ENCODE data around the gene APC. TPM values are rescaled to one million over a fixed set of nuclear protein-coding genes. Genes with fewer than 3 reads are reported as not detected.

The APC gene
- total RNA-seq, 2 donors from 2014 or later, result 36.0 to 36.8 TPM

DNA sequence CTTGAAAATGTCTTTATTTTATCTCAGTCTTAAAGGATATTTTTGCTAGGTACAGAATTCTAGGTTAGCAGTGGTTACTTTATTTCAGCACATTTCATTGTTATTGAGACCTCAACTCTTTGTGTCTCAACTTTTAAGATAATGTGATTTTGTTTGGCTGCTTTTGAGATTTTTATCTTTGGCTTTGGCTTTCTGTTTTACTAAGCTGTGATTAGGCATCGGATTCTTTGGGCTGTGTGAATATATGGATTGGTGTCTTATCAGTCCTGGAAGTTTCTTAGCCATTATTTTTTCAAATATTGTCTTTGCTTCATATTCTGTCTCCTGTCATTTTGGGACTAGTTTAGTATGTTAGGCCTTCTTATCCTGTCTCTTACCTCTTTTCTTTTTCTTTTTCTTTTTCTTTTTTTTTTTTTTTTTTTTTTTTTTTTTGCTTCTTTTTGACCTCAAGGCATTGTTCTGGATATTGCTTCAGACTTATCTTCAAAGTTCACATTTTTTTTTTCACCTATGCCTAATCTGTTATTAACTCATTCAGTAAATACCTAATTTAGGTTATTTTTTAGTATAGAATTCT is 20.1 kb upstream of the APC start:
- no peak overlapping the region for H3K27ac ChIP-seq
- TF ChIP-seq, protein P1, sequence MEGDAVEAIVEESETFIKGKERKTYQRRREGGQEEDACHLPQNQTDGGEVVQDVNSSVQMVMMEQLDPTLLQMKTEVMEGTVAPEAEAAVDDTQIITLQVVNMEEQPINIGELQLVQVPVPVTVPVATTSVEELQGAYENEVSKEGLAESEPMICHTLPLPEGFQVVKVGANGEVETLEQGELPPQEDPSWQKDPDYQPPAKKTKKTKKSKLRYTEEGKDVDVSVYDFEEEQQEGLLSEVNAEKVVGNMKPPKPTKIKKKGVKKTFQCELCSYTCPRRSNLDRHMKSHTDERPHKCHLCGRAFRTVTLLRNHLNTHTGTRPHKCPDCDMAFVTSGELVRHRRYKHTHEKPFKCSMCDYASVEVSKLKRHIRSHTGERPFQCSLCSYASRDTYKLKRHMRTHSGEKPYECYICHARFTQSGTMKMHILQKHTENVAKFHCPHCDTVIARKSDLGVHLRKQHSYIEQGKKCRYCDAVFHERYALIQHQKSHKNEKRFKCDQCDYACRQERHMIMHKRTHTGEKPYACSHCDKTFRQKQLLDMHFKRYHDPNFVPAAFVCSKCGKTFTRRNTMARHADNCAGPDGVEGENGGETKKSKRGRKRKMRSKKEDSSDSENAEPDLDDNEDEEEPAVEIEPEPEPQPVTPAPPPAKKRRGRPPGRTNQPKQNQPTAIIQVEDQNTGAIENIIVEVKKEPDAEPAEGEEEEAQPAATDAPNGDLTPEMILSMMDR (IDR thresholded peaks at IDR 0.05), result no peak
- H3K27me3 ChIP-seq, result no peaks in the 10 kb centered on the region
- no peaks in the 10 kb centered on the region for H3K36me3 ChIP-seq
- intact Hi-C loops (cut with DNase I), result no loop called here
- H3K9me3 ChIP-seq, result no peaks in the 10 kb centered on the region
- no peak for DNase-seq
- H3K9ac ChIP-seq (ENCODE audit: low read depth in 2 of 2, low read length in 2 of 2), result no peak overlapping the region
- no peak overlapping the region for H3K4me3 ChIP-seq
- no peaks in the 10 kb centered on the region for H3K4me1 ChIP-seq

GRCh38 chr5:112718344-112718743 is 19.3 kb upstream of the APC start:
- no peak for DNase-seq
- Histone ChIP-seq H3K27me3 (no peaks in the 10 kb centered on the region), H3K4me3 (no peak overlapping the region), H3K9me3 (no peaks in the 10 kb centered on the region), H3K27ac (no peak overlapping the region), H3K9ac (ENCODE audit: low read depth in 2 of 2, low read length in 2 of 2) (no peak overlapping the region), H3K4me1 (no peaks in the 10 kb centered on the region), H3K36me3 (no peaks in the 10 kb centered on the region)
- intact Hi-C loops (cut with DNase I), result no loop called here
- TF ChIP-seq, protein P1 (IDR thresholded peaks at IDR 0.05), result no peak

GRCh38 chr5:112720576-112720975 is 17.1 kb upstream of the APC start:
- intact Hi-C loops (cut with DNase I), result no loop called here
- Histone ChIP-seq H3K9me3 (no peaks in the 10 kb centered on the region), H3K4me1 (no peaks in the 10 kb centered on the region), H3K27ac (no peak overlapping the region), H3K27me3 (no peaks in the 10 kb centered on the region), H3K36me3 (no peaks in the 10 kb centered on the region), H3K9ac (ENCODE audit: low read depth in 2 of 2, low read length in 2 of 2) (no peak overlapping the region), H3K4me3 (no peak overlapping the region)
- DNase-seq, result no peak
- TF ChIP-seq, protein P1 (IDR thresholded peaks at IDR 0.05), result no peak

GRCh38 chr5:112724901-112725300 is 12.8 kb upstream of the APC start:
- Histone ChIP-seq H3K4me1 (no peaks in the 10 kb centered on the region), H3K9me3 (no peaks in the 10 kb centered on the region), H3K27me3 (no peaks in the 10 kb centered on the region), H3K4me3 (no peak overlapping the region), H3K9ac (ENCODE audit: low read depth in 2 of 2, low read length in 2 of 2) (no peak overlapping the region), H3K36me3 (no peaks in the 10 kb centered on the region), H3K27ac (no peak overlapping the region)
- intact Hi-C loops (cut with DNase I), result no loop called here
- TF ChIP-seq, protein P1 (IDR thresholded peaks at IDR 0.05), result no peak
- no peak for DNase-seq

DNA sequence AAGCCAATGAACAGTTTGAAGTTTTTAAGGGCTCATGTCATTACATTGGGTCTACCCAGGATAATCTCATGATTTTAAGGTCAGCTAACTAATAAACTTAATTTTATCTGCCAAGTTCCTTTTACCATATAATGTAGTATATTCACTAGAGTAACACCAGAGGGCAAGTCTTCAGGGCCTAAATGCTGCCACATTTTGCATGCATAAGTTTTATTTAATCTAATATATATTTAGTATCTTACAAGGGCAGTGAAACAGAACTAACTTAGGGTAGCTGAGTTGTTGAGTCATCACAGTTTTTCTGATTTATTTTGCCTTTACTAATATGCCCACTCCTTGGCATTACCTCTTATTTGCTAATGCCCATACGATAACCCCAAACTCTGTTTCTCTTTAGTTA is 8.1 kb upstream of the APC start:
- Histone ChIP-seq H3K27me3 (no peaks in the 10 kb centered on the region), H3K36me3 (no peaks in the 10 kb centered on the region), H3K27ac (no peak overlapping the region), H3K9ac (ENCODE audit: low read depth in 2 of 2, low read length in 2 of 2) (no peak overlapping the region), H3K9me3 (no peaks in the 10 kb centered on the region), H3K4me3 (no peak overlapping the region), H3K4me1 (no peaks in the 10 kb centered on the region)
- DNase-seq, result no peak
- intact Hi-C loops (cut with DNase I), result no loop called here
- TF ChIP-seq, protein P1 (IDR thresholded peaks at IDR 0.05), result no peak

Measured in colonic mucosa (tissue), 4 donors.